WTC11 (cell line): ENCODE measurements around the gene SRD5A2.

Experiments
- FOXK1 ChIP-seq: sonication (generic); formaldehyde crosslinking; IDR thresholded peaks from 2 replicates; pipeline ENCODE4 v1.8.0; 2022; ENCODE audit warnings: mild to moderate bottlenecking, moderate library complexity, missing genetic modification reagents
- FOXP1 ChIP-seq: sonication (generic); formaldehyde crosslinking; IDR thresholded peaks from 2 replicates; pipeline ENCODE4 v1.8.0; 2022; ENCODE audit warnings: missing genetic modification reagents, mild to moderate bottlenecking, moderate library complexity, borderline replicate concordance
- NR3C1 ChIP-seq: sonication (generic); formaldehyde crosslinking; conservative IDR thresholded peaks from 2 replicates; pipeline ENCODE4 v1.8.1; 2023; ENCODE audit warnings: low read depth, mild to moderate bottlenecking, missing genetic modification reagents
- PRRX2 ChIP-seq: fragments of 250-450 bp; sonication (Bioruptor Pico); IDR thresholded peaks from 2 replicates; pipeline ENCODE4 v1.8.0; 2021; ENCODE audit warnings: mild to moderate bottlenecking
- SMAD3 ChIP-seq: sonication (generic); formaldehyde crosslinking; IDR thresholded peaks from 2 replicates; pipeline ENCODE4 v1.8.0; 2022; ENCODE audit warnings: missing genetic modification reagents, mild to moderate bottlenecking, borderline replicate concordance
- TF ChIP-seq, protein P1 (sequence below): fragments of 200-600 bp; IDR thresholded peaks from 2 replicates; pipeline ENCODE4 v1.8.0; 2022; ENCODE audit warnings: antibody characterized with exemption
- TF ChIP-seq, protein P2 (sequence below): sonication (generic); formaldehyde crosslinking; IDR thresholded peaks from 2 replicates; pipeline ENCODE4 v1.8.1; 2023; ENCODE audit warnings: mild to moderate bottlenecking, missing genetic modification reagents
- TF ChIP-seq, protein P3 (sequence below): fragments of 250-450 bp; sonication (Bioruptor Pico); IDR thresholded peaks from 2 replicates; pipeline ENCODE4 v1.8.0; 2021; ENCODE audit warnings: mild to moderate bottlenecking
- TF ChIP-seq, protein P4 (sequence below): sonication (generic); formaldehyde crosslinking; IDR thresholded peaks from 2 replicates; pipeline ENCODE4 v1.8.0; 2022; ENCODE audit warnings: mild to moderate bottlenecking, missing genetic modification reagents

DNA sequence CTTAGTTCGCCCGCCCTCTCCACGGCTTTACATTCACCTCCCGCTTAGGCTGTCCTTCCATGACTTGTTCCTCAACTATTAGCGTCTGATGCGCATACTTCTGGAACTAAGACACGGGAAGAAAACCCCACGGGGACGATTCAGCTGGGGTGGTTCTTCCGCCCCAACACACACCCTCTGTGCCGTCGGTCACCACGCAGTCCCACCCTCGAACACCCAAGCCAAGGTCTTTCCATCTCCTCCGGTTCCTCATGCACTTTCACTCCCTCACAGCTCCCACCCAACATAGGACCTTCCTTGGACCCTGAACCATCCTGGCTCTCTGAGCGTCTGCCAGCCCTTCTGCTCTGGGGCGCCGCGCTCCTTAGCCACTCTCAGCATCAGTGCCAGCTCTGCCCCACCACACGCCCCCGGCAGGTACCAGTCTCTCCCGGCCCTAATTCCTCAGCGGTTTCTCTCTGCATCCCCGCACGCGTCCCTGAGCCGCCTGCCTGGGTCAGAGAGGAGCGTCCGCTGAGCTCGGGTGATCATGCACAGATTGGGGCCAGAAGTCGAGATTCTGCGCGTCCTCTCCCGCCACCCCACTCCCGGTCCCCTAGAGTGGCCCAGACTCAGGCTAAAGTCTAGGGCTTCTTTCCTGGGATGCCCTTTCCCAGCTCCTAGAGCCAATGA lies 522 bp upstream of the SRD5A2 start:
- no peak for TF ChIP-seq FOXK1 (CRISPR knock-in tag)
- TF ChIP-seq, protein P1, sequence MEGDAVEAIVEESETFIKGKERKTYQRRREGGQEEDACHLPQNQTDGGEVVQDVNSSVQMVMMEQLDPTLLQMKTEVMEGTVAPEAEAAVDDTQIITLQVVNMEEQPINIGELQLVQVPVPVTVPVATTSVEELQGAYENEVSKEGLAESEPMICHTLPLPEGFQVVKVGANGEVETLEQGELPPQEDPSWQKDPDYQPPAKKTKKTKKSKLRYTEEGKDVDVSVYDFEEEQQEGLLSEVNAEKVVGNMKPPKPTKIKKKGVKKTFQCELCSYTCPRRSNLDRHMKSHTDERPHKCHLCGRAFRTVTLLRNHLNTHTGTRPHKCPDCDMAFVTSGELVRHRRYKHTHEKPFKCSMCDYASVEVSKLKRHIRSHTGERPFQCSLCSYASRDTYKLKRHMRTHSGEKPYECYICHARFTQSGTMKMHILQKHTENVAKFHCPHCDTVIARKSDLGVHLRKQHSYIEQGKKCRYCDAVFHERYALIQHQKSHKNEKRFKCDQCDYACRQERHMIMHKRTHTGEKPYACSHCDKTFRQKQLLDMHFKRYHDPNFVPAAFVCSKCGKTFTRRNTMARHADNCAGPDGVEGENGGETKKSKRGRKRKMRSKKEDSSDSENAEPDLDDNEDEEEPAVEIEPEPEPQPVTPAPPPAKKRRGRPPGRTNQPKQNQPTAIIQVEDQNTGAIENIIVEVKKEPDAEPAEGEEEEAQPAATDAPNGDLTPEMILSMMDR: no peak
- TF ChIP-seq, protein P2, sequence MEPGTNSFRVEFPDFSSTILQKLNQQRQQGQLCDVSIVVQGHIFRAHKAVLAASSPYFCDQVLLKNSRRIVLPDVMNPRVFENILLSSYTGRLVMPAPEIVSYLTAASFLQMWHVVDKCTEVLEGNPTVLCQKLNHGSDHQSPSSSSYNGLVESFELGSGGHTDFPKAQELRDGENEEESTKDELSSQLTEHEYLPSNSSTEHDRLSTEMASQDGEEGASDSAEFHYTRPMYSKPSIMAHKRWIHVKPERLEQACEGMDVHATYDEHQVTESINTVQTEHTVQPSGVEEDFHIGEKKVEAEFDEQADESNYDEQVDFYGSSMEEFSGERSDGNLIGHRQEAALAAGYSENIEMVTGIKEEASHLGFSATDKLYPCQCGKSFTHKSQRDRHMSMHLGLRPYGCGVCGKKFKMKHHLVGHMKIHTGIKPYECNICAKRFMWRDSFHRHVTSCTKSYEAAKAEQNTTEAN (CRISPR knock-in tag): no peak
- TF ChIP-seq FOXP1 (CRISPR knock-in tag): no peak
- TF ChIP-seq PRRX2 (CRISPR knock-in tag): no peak
- TF ChIP-seq, protein P3, sequence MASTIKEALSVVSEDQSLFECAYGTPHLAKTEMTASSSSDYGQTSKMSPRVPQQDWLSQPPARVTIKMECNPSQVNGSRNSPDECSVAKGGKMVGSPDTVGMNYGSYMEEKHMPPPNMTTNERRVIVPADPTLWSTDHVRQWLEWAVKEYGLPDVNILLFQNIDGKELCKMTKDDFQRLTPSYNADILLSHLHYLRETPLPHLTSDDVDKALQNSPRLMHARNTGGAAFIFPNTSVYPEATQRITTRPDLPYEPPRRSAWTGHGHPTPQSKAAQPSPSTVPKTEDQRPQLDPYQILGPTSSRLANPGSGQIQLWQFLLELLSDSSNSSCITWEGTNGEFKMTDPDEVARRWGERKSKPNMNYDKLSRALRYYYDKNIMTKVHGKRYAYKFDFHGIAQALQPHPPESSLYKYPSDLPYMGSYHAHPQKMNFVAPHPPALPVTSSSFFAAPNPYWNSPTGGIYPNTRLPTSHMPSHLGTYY (CRISPR knock-in tag): no peak
- no peak for TF ChIP-seq SMAD3 (CRISPR knock-in tag)
- TF ChIP-seq, protein P4, sequence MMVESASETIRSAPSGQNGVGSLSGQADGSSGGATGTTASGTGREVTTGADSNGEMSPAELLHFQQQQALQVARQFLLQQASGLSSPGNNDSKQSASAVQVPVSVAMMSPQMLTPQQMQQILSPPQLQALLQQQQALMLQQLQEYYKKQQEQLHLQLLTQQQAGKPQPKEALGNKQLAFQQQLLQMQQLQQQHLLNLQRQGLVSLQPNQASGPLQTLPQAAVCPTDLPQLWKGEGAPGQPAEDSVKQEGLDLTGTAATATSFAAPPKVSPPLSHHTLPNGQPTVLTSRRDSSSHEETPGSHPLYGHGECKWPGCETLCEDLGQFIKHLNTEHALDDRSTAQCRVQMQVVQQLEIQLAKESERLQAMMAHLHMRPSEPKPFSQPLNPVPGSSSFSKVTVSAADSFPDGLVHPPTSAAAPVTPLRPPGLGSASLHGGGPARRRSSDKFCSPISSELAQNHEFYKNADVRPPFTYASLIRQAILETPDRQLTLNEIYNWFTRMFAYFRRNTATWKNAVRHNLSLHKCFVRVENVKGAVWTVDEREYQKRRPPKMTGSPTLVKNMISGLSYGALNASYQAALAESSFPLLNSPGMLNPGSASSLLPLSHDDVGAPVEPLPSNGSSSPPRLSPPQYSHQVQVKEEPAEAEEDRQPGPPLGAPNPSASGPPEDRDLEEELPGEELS (CRISPR knock-in tag): no peak
- TF ChIP-seq NR3C1: no peak
